IMR-90 (cell line): ENCODE measurements around the gene TFAP2A. TPM values are rescaled to one million over a fixed set of nuclear protein-coding genes. Genes with fewer than 3 reads are reported as not detected.

ENCODE experiments used
- ATAC-seq: fragments of 200-7000 bp; cut with Tn5 transposase; 2 replicates; pipeline ENCODE4 v1.9.1; 2020; ENCODE audit warnings: low read depth, mild to moderate bottlenecking, moderate library complexity
- BruUV-seq: library from RNA; stranded (reverse); fragments of 400-500 nt; replicated peaks from 2 replicates; lab custom pipeline; 2021; lab: Mats Ljungman, UMichigan
- CTCF ChIA-PET: fragments of 300-600 bp; formaldehyde crosslinking; extraction: SDS; loops from one replicate; lab custom pipeline; 2021; ENCODE audit warnings: antibody characterized with exemption; lab: Yijun Ruan, JAX
- POLR2A ChIA-PET: fragments of 300-600 bp; sonication (Branson Sonifier 250); formaldehyde crosslinking; loops from one replicate; lab custom pipeline; 2022; ENCODE audit warnings: antibody characterized with exemption; ENCODE audit not compliant: unreplicated experiment; lab: Charles Lee
- DNase-seq: peaks from one replicate; pipeline ENCODE4 v3.0.0; 2013
- H2AFZ ChIP-seq: replicated peaks from 2 replicates; pipeline ENCODE3; 2013; ENCODE audit warnings: low read length, mild to moderate bottlenecking; ENCODE audit not compliant: poor library complexity
- H2AK5ac ChIP-seq: 2 replicates; pipeline ENCODE4 v1.6.1; 2013; ENCODE audit warnings: low read depth, low read length, inconsistent platforms
- H2AK9ac ChIP-seq: replicated peaks from 2 replicates; pipeline ENCODE3; 2013; ENCODE audit warnings: mild to moderate bottlenecking, low read depth, low read length, moderate library complexity; ENCODE audit not compliant: poor library complexity
- H2BK120ac ChIP-seq: 2 replicates; pipeline ENCODE4 v1.6.1; 2013; ENCODE audit warnings: low read depth, low read length, inconsistent platforms
- H2BK15ac ChIP-seq: 3 replicates; pipeline ENCODE4 v1.6.1; 2013; ENCODE audit warnings: low read depth, low read length, inconsistent platforms
- H2BK20ac ChIP-seq: 2 replicates; pipeline ENCODE4 v1.6.1; 2013; ENCODE audit warnings: low read depth, mild to moderate bottlenecking, inconsistent platforms, low read length, moderate library complexity
- H2BK5ac ChIP-seq: 2 replicates; pipeline ENCODE4 v1.6.1; 2013; ENCODE audit warnings: mild to moderate bottlenecking, low read depth, low read length, inconsistent platforms; ENCODE audit not compliant: poor library complexity, severe bottlenecking
- H3K14ac ChIP-seq: replicated peaks from 2 replicates; pipeline ENCODE4 v1.6.1; 2013; ENCODE audit warnings: low read depth, low read length, inconsistent platforms
- H3K18ac ChIP-seq: 2 replicates; pipeline ENCODE4 v1.6.1; 2013; ENCODE audit warnings: low read depth, low read length, control low read depth
- H3K23ac ChIP-seq: 2 replicates; pipeline ENCODE4 v1.6.1; 2013; ENCODE audit warnings: low read depth, low read length, inconsistent platforms
- H3K27ac ChIP-seq: 2 replicates; pipeline ENCODE4 v1.5.1; 2013; ENCODE audit warnings: mild to moderate bottlenecking, control low read depth, low read length; ENCODE audit not compliant: insufficient read depth
- H3K27me3 ChIP-seq: 2 replicates; pipeline ENCODE4 v1.6.1; 2013; ENCODE audit warnings: low read length; ENCODE audit not compliant: control insufficient read depth, insufficient read depth
- H3K36me3 ChIP-seq: 2 replicates; pipeline ENCODE4 v1.6.1; 2013; ENCODE audit warnings: low read length, mixed read lengths; ENCODE audit not compliant: control insufficient read depth, insufficient read depth
- H3K4ac ChIP-seq: 2 replicates; pipeline ENCODE4 v1.6.1; 2013; ENCODE audit warnings: low read depth, low read length, inconsistent platforms
- H3K4me1 ChIP-seq: 2 replicates; pipeline ENCODE4 v1.6.1; 2013; ENCODE audit warnings: low read length, mixed read lengths; ENCODE audit not compliant: control insufficient read depth, insufficient read depth
- H3K4me2 ChIP-seq: 2 replicates; pipeline ENCODE4 v1.6.1; 2013; ENCODE audit warnings: low read depth, mild to moderate bottlenecking, control low read depth, low read length, moderate library complexity
- H3K4me3 ChIP-seq: 2 replicates; pipeline ENCODE4 v1.5.1; 2013; ENCODE audit warnings: low read depth, mild to moderate bottlenecking, control low read depth, low read length, moderate library complexity; ENCODE audit not compliant: insufficient read depth
- H3K56ac ChIP-seq: 2 replicates; pipeline ENCODE4 v1.6.1; 2013; ENCODE audit warnings: low read length, inconsistent platforms; ENCODE audit not compliant: insufficient read depth; ENCODE audit errors: extremely low read depth
- H3K79me1 ChIP-seq, 2 experiments: 2 replicates each; pipeline ENCODE4 v1.6.1; 2013; ENCODE audit warnings: low read length in 2 of 2, inconsistent platforms in 1 of 2, low read depth in 1 of 2
- H3K9ac ChIP-seq: 2 replicates; pipeline ENCODE4 v1.6.1; 2013; ENCODE audit warnings: low read depth, low read length, control low read depth
- H3K9me1 ChIP-seq: 2 replicates; pipeline ENCODE4 v1.6.1; 2013; ENCODE audit warnings: low read length, inconsistent platforms; ENCODE audit not compliant: insufficient read depth
- H3K9me3 ChIP-seq: 2 replicates; pipeline ENCODE4 v1.6.1; 2013; ENCODE audit warnings: low read length; ENCODE audit not compliant: control insufficient read depth, insufficient read depth
- H4K20me1 ChIP-seq: 2 replicates; pipeline ENCODE4 v1.6.1; 2013; ENCODE audit warnings: low read length, inconsistent platforms; ENCODE audit not compliant: insufficient read depth
- H4K5ac ChIP-seq: 2 replicates; pipeline ENCODE4 v1.6.1; 2013; ENCODE audit warnings: mild to moderate bottlenecking, low read depth, low read length, control low read depth
- H4K8ac ChIP-seq, 2 experiments: 2 replicates each; pipeline ENCODE4 v1.6.1; 2013; ENCODE audit warnings: low read depth in 2 of 2, low read length in 2 of 2, control low read depth in 1 of 2, inconsistent platforms in 1 of 2
- H4K91ac ChIP-seq: 2 replicates; pipeline ENCODE4 v1.6.1; 2013; ENCODE audit warnings: low read depth, low read length, inconsistent platforms; ENCODE audit not compliant: insufficient read depth
- BHLHE40 ChIP-seq: fragments of 150-350 bp; IDR thresholded peaks from 2 replicates; pipeline ENCODE4 v1.6.1; 2016; ENCODE audit warnings: mild to moderate bottlenecking, low read depth, low read length
- CEBPB ChIP-seq: IDR thresholded peaks from 2 replicates; pipeline ENCODE4 v1.6.1; 2012; ENCODE audit warnings: low read depth, low read length, improper control_type of control experiment
- CHD1 ChIP-seq: IDR thresholded peaks from 2 replicates; pipeline ENCODE4 v1.6.1; 2012; ENCODE audit warnings: low read depth, low read length, improper control_type of control experiment
- FOS ChIP-seq: fragments of 150-350 bp; IDR thresholded peaks from 2 replicates; pipeline ENCODE4 v1.6.1; 2016; ENCODE audit warnings: low read depth, low read length
- MAZ ChIP-seq: IDR thresholded peaks from 2 replicates; pipeline ENCODE4 v1.6.1; 2012; ENCODE audit warnings: low read depth, mild to moderate bottlenecking, low read length, improper control_type of control experiment, moderate library complexity, borderline replicate concordance
- MXI1 ChIP-seq: IDR thresholded peaks from 2 replicates; pipeline ENCODE4 v1.6.1; 2012; ENCODE audit warnings: low read depth, mild to moderate bottlenecking, low read length, moderate library complexity, borderline replicate concordance
- NFE2L2 ChIP-seq: fragments of 150-350 bp; IDR thresholded peaks from 2 replicates; pipeline ENCODE4 v1.6.1; 2016; ENCODE audit warnings: low read depth, mild to moderate bottlenecking, low read length
- RAD21 ChIP-seq: IDR thresholded peaks from 2 replicates; pipeline ENCODE4 v1.6.1; 2012; ENCODE audit warnings: low read length, improper control_type of control experiment
- RCOR1 ChIP-seq: IDR thresholded peaks from 2 replicates; pipeline ENCODE4 v1.6.1; 2012; ENCODE audit warnings: mild to moderate bottlenecking, low read length, improper control_type of control experiment; ENCODE audit not compliant: insufficient replicate concordance
- RFX5 ChIP-seq: IDR thresholded peaks from 2 replicates; pipeline ENCODE4 v1.8.0; 2012; ENCODE audit warnings: low read depth, mild to moderate bottlenecking, low read length, moderate library complexity
- SMC3 ChIP-seq: fragments of 150-350 bp; IDR thresholded peaks from 2 replicates; pipeline ENCODE4 v1.6.1; 2016; ENCODE audit warnings: low read depth, mild to moderate bottlenecking, antibody characterized with exemption, low read length, moderate library complexity
- WGBS, 2 experiments: methylation state at CpG; one replicate each; pipeline versions ENCODE4 v1.1.5 to v1.1.7; 2013; ENCODE audit warnings: missing lambda C conversion rate in 2 of 2; ENCODE audit not compliant: insufficient read length in 1 of 2; ENCODE audit errors: extremely low coverage in 2 of 2; 5-methylcytosine and 5-hydroxymethylcytosine counted together
- dilution Hi-C: fragments of 300-500 bp; cut with HindIII; formaldehyde crosslinking; loops from one replicate; pipeline ENCODE4 v1.14.3; 2018; ENCODE audit warnings: low sequenced_read_pairs; ENCODE audit not compliant: unreplicated experiment
- in situ Hi-C: fragments of 300-500 bp; cut with MboI; formaldehyde crosslinking; loops from 3 replicates; pipeline ENCODE4 v1.14.3; 2019; ENCODE audit warnings: low sequenced_read_pairs, inconsistent platforms, mixed read lengths
- intact Hi-C: fragments of 100-400 bp; cut with micrococcal nuclease; formaldehyde crosslinking; loops from 2 replicates; pipeline ENCODE4 v1.10.0; 2022
- polyA plus RNA-seq, 3 experiments: library from polyadenylated mRNA; depleted of rRNA; stranded (reverse); fragments of >200 nt; gene quantifications; 2 replicates each; pipeline ENCODE4 v1.2.3, GENCODE V29; 2012; ENCODE audit warnings: low replicate concordance in 1 of 3
- total RNA-seq: library from RNA; depleted of rRNA; stranded (reverse); fragments of >200 nt; gene quantifications from 2 replicates; pipeline ENCODE4 v1.2.3, GENCODE V29; 2012
- TF ChIP-seq, protein P1 (sequence below): fragments of 150-350 bp; IDR thresholded peaks from 2 replicates; pipeline ENCODE4 v1.6.1; 2016; ENCODE audit warnings: low read depth, mild to moderate bottlenecking, low read length, moderate library complexity, borderline replicate concordance
- TF ChIP-seq, protein P2 (sequence below): conservative IDR thresholded peaks from 2 replicates; pipeline ENCODE4 v1.5.1; 2012; ENCODE audit warnings: mild to moderate bottlenecking, low read depth, low read length, improper control_type of control experiment
- TF ChIP-seq, protein P3 (sequence below): fragments of 150-350 bp; IDR thresholded peaks from 2 replicates; pipeline ENCODE4 v1.6.1; 2017; ENCODE audit warnings: mild to moderate bottlenecking, antibody characterized with exemption, low read length, low read depth

TFAP2A gene
- total and polyA plus RNA-seq, 2 of the 4 experiments (the other 2 are of a cell fraction): 0.72 to 7.1 TPM

DNA sequence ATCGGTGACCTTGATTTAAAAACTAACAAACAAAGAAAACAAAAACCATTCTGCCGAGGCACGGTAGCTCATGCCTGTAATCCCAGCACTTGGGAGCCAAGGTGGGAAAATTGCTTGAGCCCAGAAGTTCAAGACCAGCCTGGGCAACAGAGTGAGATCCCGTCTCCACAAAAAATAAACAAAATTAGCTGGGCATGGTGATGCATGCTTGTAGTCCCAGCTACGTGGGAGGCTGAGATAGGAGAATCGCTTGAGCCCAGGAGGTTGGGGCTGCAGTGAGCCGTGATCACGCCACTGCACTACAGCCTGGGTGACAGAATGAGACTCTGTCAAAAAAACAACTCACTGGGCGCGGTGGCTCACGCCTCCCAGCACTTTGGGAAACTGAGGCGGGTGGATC, 48.2 kb upstream of the TFAP2A start:
- Histone ChIP-seq H3K56ac (no peak overlapping the region), H3K9ac (no peak overlapping the region), H2BK120ac (no peak overlapping the region), H3K23ac (no peak overlapping the region), H3K9me3 (no peaks in the 10 kb centered on the region), H2AFZ (no peak overlapping the region), H3K4me3 (no peak overlapping the region), H3K79me1 (no peaks in the 10 kb centered on the region), H4K20me1 (no peaks in the 10 kb centered on the region), H3K18ac (no peak overlapping the region), H2BK5ac (no peak overlapping the region), H2AK5ac (no peak overlapping the region), H3K4ac (no peak overlapping the region), H3K4me1 (no peaks in the 10 kb centered on the region), H3K14ac (no peak overlapping the region), H3K36me3 (no peaks in the 10 kb centered on the region), H4K8ac (no peak overlapping the region), H2BK20ac (no peak overlapping the region), H3K9me1 (no peaks in the 10 kb centered on the region), H2AK9ac (no peak overlapping the region), H4K5ac (no peak overlapping the region), H4K91ac (no peak overlapping the region), H3K27ac (no peak overlapping the region), H3K4me2 (no peak overlapping the region), H3K27me3 (no peaks in the 10 kb centered on the region; the same call in 1 of the 2 replicates), H2BK15ac (no peak overlapping the region)
- dilution Hi-C loops (no loop called here), intact Hi-C loops (no loop called here), in situ Hi-C loops (no loop called here)
- 84% methylated on average over 4 of the region's 12 CpGs; no CpG with 5 or more reads in 1 of the 2 experiments for WGBS, 2 experiments
- TF ChIP-seq SMC3: no peak
- TF ChIP-seq RCOR1: no peak
- no peak for TF ChIP-seq FOS
- TF ChIP-seq RFX5: no peak
- TF ChIP-seq CEBPB: no peak
- TF ChIP-seq, protein P1, sequence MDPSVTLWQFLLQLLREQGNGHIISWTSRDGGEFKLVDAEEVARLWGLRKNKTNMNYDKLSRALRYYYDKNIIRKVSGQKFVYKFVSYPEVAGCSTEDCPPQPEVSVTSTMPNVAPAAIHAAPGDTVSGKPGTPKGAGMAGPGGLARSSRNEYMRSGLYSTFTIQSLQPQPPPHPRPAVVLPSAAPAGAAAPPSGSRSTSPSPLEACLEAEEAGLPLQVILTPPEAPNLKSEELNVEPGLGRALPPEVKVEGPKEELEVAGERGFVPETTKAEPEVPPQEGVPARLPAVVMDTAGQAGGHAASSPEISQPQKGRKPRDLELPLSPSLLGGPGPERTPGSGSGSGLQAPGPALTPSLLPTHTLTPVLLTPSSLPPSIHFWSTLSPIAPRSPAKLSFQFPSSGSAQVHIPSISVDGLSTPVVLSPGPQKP: no peak
- no peak for TF ChIP-seq MAZ
- TF ChIP-seq CHD1: no peak
- TF ChIP-seq, protein P2, sequence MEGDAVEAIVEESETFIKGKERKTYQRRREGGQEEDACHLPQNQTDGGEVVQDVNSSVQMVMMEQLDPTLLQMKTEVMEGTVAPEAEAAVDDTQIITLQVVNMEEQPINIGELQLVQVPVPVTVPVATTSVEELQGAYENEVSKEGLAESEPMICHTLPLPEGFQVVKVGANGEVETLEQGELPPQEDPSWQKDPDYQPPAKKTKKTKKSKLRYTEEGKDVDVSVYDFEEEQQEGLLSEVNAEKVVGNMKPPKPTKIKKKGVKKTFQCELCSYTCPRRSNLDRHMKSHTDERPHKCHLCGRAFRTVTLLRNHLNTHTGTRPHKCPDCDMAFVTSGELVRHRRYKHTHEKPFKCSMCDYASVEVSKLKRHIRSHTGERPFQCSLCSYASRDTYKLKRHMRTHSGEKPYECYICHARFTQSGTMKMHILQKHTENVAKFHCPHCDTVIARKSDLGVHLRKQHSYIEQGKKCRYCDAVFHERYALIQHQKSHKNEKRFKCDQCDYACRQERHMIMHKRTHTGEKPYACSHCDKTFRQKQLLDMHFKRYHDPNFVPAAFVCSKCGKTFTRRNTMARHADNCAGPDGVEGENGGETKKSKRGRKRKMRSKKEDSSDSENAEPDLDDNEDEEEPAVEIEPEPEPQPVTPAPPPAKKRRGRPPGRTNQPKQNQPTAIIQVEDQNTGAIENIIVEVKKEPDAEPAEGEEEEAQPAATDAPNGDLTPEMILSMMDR: no peak
- TF ChIP-seq, protein P3, sequence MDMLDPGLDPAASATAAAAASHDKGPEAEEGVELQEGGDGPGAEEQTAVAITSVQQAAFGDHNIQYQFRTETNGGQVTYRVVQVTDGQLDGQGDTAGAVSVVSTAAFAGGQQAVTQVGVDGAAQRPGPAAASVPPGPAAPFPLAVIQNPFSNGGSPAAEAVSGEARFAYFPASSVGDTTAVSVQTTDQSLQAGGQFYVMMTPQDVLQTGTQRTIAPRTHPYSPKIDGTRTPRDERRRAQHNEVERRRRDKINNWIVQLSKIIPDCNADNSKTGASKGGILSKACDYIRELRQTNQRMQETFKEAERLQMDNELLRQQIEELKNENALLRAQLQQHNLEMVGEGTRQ: no peak
- no peak for TF ChIP-seq NFE2L2
- TF ChIP-seq MXI1: no peak
- no peak for TF ChIP-seq BHLHE40
- no peak for TF ChIP-seq RAD21
- BruUV-seq: no TSS peak
- CTCF ChIA-PET: no interaction called here
- no peak for DNase-seq
- POLR2A ChIA-PET: no interaction called here
- no peak for ATAC-seq
